ENCODE data around the gene ELOVL7. TPM values are rescaled to one million over a fixed set of nuclear protein-coding genes. Genes with fewer than 3 reads are reported as not detected.

The ELOVL7 gene
- total and polyA plus RNA-seq, 4 donors, result 2.9 to 5.9 (median 4.3) TPM

GRCh38 chr5:60794691-60795090 lies 49.4 kb downstream of the ELOVL7 start:
- 94% methylated on average over 2 of the region's 2 CpGs for WGBS, 2 donors
- peaks cover 0 to 4% (median 0%) of the 10 kb centered on the region in 3 donors for H3K27me3 ChIP-seq (ENCODE audit: control insufficient read depth in 3 of 3, insufficient read depth in 3 of 3, low read length in 2 of 3)
- no peak for ATAC-seq (ENCODE audit: insufficient read depth, low FRiP score)
- H3K4me3 ChIP-seq, result no peak overlapping the region
- no peak for TF ChIP-seq CTCF (IDR thresholded peaks at IDR 0.05; ENCODE audit: control extremely low read depth, extremely low read depth)
- H3K9me3 ChIP-seq (ENCODE audit: control insufficient read depth in 4 of 4, insufficient read depth in 3 of 4, low read length in 3 of 4), result peaks cover 0 to 2% (median 0%) of the 10 kb centered on the region in 4 donors
- no peaks in the 10 kb centered on the region for H3K36me3 ChIP-seq (ENCODE audit: control insufficient read depth in 4 of 4, insufficient read depth in 4 of 4, low read length in 4 of 4)
- no peak overlapping the region for H3K9ac ChIP-seq (ENCODE audit: insufficient read depth in 1 of 2, low read length in 2 of 2)
- H3K4me1 ChIP-seq (ENCODE audit: control insufficient read depth in 5 of 5, insufficient read depth in 5 of 5, low read length in 5 of 5), result no peaks in the 10 kb centered on the region
- DNase-seq, result no peak
- no peak overlapping the region for H3K27ac ChIP-seq (ENCODE audit: low read depth in 1 of 2, low read length in 1 of 2)

- Histone ChIP-seq H3K4me1 (ENCODE audit: control insufficient read depth in 5 of 5, insufficient read depth in 5 of 5, low read length in 5 of 5) (no peaks in the 10 kb centered on the region), H3K27ac (ENCODE audit: low read depth in 1 of 2, low read length in 1 of 2) (no peak overlapping the region), H3K36me3 (ENCODE audit: control insufficient read depth in 4 of 4, insufficient read depth in 4 of 4, low read length in 4 of 4) (no peaks in the 10 kb centered on the region), H3K27me3 (ENCODE audit: control insufficient read depth in 3 of 3, insufficient read depth in 3 of 3, low read length in 2 of 3) (peaks cover 0 to 4% (median 0%) of the 10 kb centered on the region in 3 donors), H3K9me3 (ENCODE audit: control insufficient read depth in 4 of 4, insufficient read depth in 3 of 4, low read length in 3 of 4) (peaks cover 0 to 2% (median 0%) of the 10 kb centered on the region in 4 donors), H3K9ac (ENCODE audit: insufficient read depth in 1 of 2, low read length in 2 of 2) (no peak overlapping the region), H3K4me3 (no peak overlapping the region)
- ATAC-seq (ENCODE audit: insufficient read depth, low FRiP score), result no peak
- DNase-seq, result no peak
- TF ChIP-seq CTCF (IDR thresholded peaks at IDR 0.05; ENCODE audit: control extremely low read depth, extremely low read depth), result no peak
- WGBS, 2 donors, result 90 to 98% methylated on average over 2 of the region's 2 CpGs
Observed at GRCh38 chr5:60792438-60792837, 51.6 kb downstream of the ELOVL7 start.

- H3K36me3 ChIP-seq (ENCODE audit: control insufficient read depth in 4 of 4, insufficient read depth in 4 of 4, low read length in 4 of 4), result no peaks in the 10 kb centered on the region
- 65 to 70% methylated on average over 3 of the region's 3 CpGs for WGBS, 2 donors
- no peak overlapping the region for H3K27ac ChIP-seq (ENCODE audit: low read depth in 1 of 2, low read length in 1 of 2)
- DNase-seq, result no peak
- H3K9ac ChIP-seq (ENCODE audit: insufficient read depth in 1 of 2, low read length in 2 of 2), result no peak overlapping the region
- H3K27me3 ChIP-seq (ENCODE audit: control insufficient read depth in 3 of 3, insufficient read depth in 3 of 3, low read length in 2 of 3), result no peaks in the 10 kb centered on the region
- ATAC-seq (ENCODE audit: insufficient read depth, low FRiP score), result no peak
- H3K4me3 ChIP-seq, result no peak overlapping the region
- no peaks in the 10 kb centered on the region for H3K9me3 ChIP-seq (ENCODE audit: control insufficient read depth in 4 of 4, insufficient read depth in 3 of 4, low read length in 3 of 4)
- no peak for TF ChIP-seq CTCF (IDR thresholded peaks at IDR 0.05; ENCODE audit: control extremely low read depth, extremely low read depth)
- no peaks in the 10 kb centered on the region for H3K4me1 ChIP-seq (ENCODE audit: control insufficient read depth in 5 of 5, insufficient read depth in 5 of 5, low read length in 5 of 5)
Observed at GRCh38 chr5:60789551-60789950, 54.5 kb downstream of the ELOVL7 start.

- Histone ChIP-seq H3K27me3 (ENCODE audit: control insufficient read depth in 3 of 3, insufficient read depth in 3 of 3, low read length in 2 of 3) (no peaks in the 10 kb centered on the region), H3K4me3 (no peak overlapping the region), H3K36me3 (ENCODE audit: control insufficient read depth in 4 of 4, insufficient read depth in 4 of 4, low read length in 4 of 4) (no peaks in the 10 kb centered on the region), H3K27ac (ENCODE audit: low read depth in 1 of 2, low read length in 1 of 2) (no peak overlapping the region), H3K9ac (ENCODE audit: insufficient read depth in 1 of 2, low read length in 2 of 2) (no peak overlapping the region), H3K9me3 (ENCODE audit: control insufficient read depth in 4 of 4, insufficient read depth in 3 of 4, low read length in 3 of 4) (no peaks in the 10 kb centered on the region), H3K4me1 (ENCODE audit: control insufficient read depth in 5 of 5, insufficient read depth in 5 of 5, low read length in 5 of 5) (no peaks in the 10 kb centered on the region)
- 72 to 80% methylated on average over 3 of the region's 3 CpGs for WGBS, 2 donors
- TF ChIP-seq CTCF (IDR thresholded peaks at IDR 0.05; ENCODE audit: control extremely low read depth, extremely low read depth), result no peak
- ATAC-seq (ENCODE audit: insufficient read depth, low FRiP score), result no peak
- DNase-seq, result peak in 1 of 3 donors; percentile 0
Observed at GRCh38 chr5:60788863-60789513, 55.1 kb downstream of the ELOVL7 start.

Measured in lung (tissue), 12 donors.